Endothelial cell of umbilical vein (primary cell): ENCODE measurements around the gene STK32A. TPM values are rescaled to one million over a fixed set of nuclear protein-coding genes. Genes with fewer than 3 reads are reported as not detected.

Experiments
- BruUV-seq: library from RNA; stranded (reverse); fragments of 400-500 nt; replicated peaks from 2 replicates; lab custom pipeline; 2021; lab: Mats Ljungman, UMichigan
- CTCF ChIA-PET: fragments of 300-600, 350-600 bp; sonication (Branson Sonifier 250); formaldehyde crosslinking; loops from one replicate; lab custom pipeline; 2021; ENCODE audit warnings: antibody characterized with exemption, inconsistent platforms; lab: Charles Lee
- POLR2A ChIA-PET: fragments of 300-600, 350-600 bp; sonication (Branson Sonifier 250); formaldehyde crosslinking; loops from one replicate; lab custom pipeline; 2021; ENCODE audit warnings: antibody characterized with exemption, inconsistent platforms; lab: Charles Lee
- DNase-seq: peaks from one replicate; pipeline ENCODE4 v3.0.0-alpha.2; 2011; ENCODE audit warnings: low read depth, low spot score
- FAIRE-seq: peaks from 2 replicates; lab custom pipeline; 2011; peaks lifted over from hg19 to GRCh38; lab: Jason Lieb, UNC
- H2AFZ ChIP-seq: 2 replicates; pipeline ENCODE4 v1.6.0; 2012; ENCODE audit warnings: low read depth, low read length, control low read depth, inconsistent platforms
- H3K27ac ChIP-seq: 2 replicates; pipeline ENCODE4 v1.5.1; 2011; ENCODE audit warnings: low read depth, mild to moderate bottlenecking, control low read depth, low read length, moderate library complexity; ENCODE audit not compliant: insufficient read depth
- H3K27me3 ChIP-seq, 2 experiments: 2 replicates each; pipeline versions ENCODE4 v1.6.0 to v1.6.1; 2011; ENCODE audit warnings: low read length in 2 of 2, mixed read lengths in 1 of 2; ENCODE audit not compliant: control insufficient read depth in 2 of 2, insufficient read depth in 2 of 2
- H3K36me3 ChIP-seq, 2 experiments: 2 replicates in 1 of 2; 3 replicates in 1 of 2; pipeline ENCODE4 v1.5.1; 2011; ENCODE audit warnings: low read length in 2 of 2, mild to moderate bottlenecking in 1 of 2, moderate library complexity in 1 of 2; ENCODE audit not compliant: control insufficient read depth in 2 of 2, insufficient read depth in 2 of 2; ENCODE audit errors: extremely low read depth in 1 of 2
- H3K4me1 ChIP-seq: 3 replicates; pipeline ENCODE4 v1.5.1; 2011; ENCODE audit warnings: mild to moderate bottlenecking, low read length; ENCODE audit not compliant: control insufficient read depth, insufficient read depth; ENCODE audit errors: extremely low read depth
- H3K4me2 ChIP-seq: 2 replicates; pipeline ENCODE4 v1.6.1; 2011; ENCODE audit warnings: low read length, control low read depth, mixed read lengths; ENCODE audit not compliant: insufficient read depth
- H3K4me3 ChIP-seq, 3 experiments: fragments of 200-600 bp in 1 of 3; sonication (generic), shearing (Covaris generic) in 1 of 3; replicated peaks in 1 of 3; 2 replicates each; pipeline ENCODE4 v1.5.1; 2011 to 2016; ENCODE audit warnings: control low read depth in 3 of 3, low read length in 3 of 3, mild to moderate bottlenecking in 2 of 3, inconsistent platforms in 1 of 3, low read depth in 1 of 3, moderate library complexity in 1 of 3; ENCODE audit not compliant: insufficient read depth in 1 of 3
- H3K79me2 ChIP-seq: 2 replicates; pipeline ENCODE4 v1.6.0; 2012; ENCODE audit warnings: low read length, inconsistent platforms; ENCODE audit not compliant: control insufficient read depth, insufficient read depth
- H3K9ac ChIP-seq: replicated peaks from 2 replicates; pipeline ENCODE3; 2011; ENCODE audit warnings: low read length, control low read depth; ENCODE audit not compliant: insufficient read depth; ENCODE audit errors: extremely low read depth
- H3K9me1 ChIP-seq: replicated peaks from 3 replicates; pipeline ENCODE4 v1.6.0; 2011; ENCODE audit warnings: mild to moderate bottlenecking, low read length; ENCODE audit not compliant: control insufficient read depth, insufficient read depth; ENCODE audit errors: extremely low read depth
- H3K9me3 ChIP-seq: replicated peaks from 2 replicates; pipeline ENCODE4 v1.5.1; 2012; ENCODE audit warnings: low read length, inconsistent platforms; ENCODE audit not compliant: control insufficient read depth, insufficient read depth
- H4K20me1 ChIP-seq: replicated peaks from 2 replicates; pipeline ENCODE3; 2011; ENCODE audit warnings: mild to moderate bottlenecking, low read length; ENCODE audit not compliant: control insufficient read depth, insufficient read depth; ENCODE audit errors: extremely low read depth
- CTCF ChIP-seq, 2 donors: IDR thresholded peaks; 1 replicate in 1 of 2; 2 replicates in 1 of 2; pipeline ENCODE4 v1.5.1; 2011; ENCODE audit warnings: low read length in 2 of 2, mild to moderate bottlenecking in 2 of 2, moderate library complexity in 2 of 2, control low read depth in 1 of 2, inconsistent platforms in 1 of 2, low read depth in 1 of 2; ENCODE audit not compliant: insufficient read depth in 1 of 2; ENCODE audit errors: extremely low read depth in 1 of 2
- EZH2 ChIP-seq: IDR thresholded peaks from 2 replicates; pipeline ENCODE4 v1.6.1; 2012; ENCODE audit warnings: borderline replicate concordance, low read depth, mild to moderate bottlenecking, moderate library complexity, low read length, inconsistent platforms; ENCODE audit not compliant: severe bottlenecking
- FOS ChIP-seq: IDR thresholded peaks from 2 replicates; pipeline ENCODE4 v1.6.1; 2011; ENCODE audit warnings: mild to moderate bottlenecking, low read length, moderate library complexity, borderline replicate concordance; ENCODE audit not compliant: insufficient read depth
- GATA2 ChIP-seq: IDR thresholded peaks from 2 replicates; pipeline ENCODE4 v1.7.0; 2011; ENCODE audit warnings: low read depth, mild to moderate bottlenecking, moderate library complexity, mixed read lengths, low read length; ENCODE audit not compliant: insufficient read length, insufficient read depth
- JUN ChIP-seq: IDR thresholded peaks from 2 replicates; pipeline ENCODE4 v1.6.1; 2011; ENCODE audit warnings: borderline replicate concordance, low read depth; ENCODE audit not compliant: insufficient read length, insufficient read depth
- MAX ChIP-seq: IDR thresholded peaks from 2 replicates; pipeline ENCODE4 v1.6.1; 2011; ENCODE audit not compliant: insufficient read depth, insufficient read length
- MYC ChIP-seq: IDR thresholded peaks from one replicate; pipeline ENCODE4 v1.6.1; 2011; ENCODE audit warnings: mild to moderate bottlenecking, low read depth, low read length
- POLR2A ChIP-seq: IDR thresholded peaks from 2 replicates; pipeline ENCODE4 v1.6.1; 2012; ENCODE audit warnings: low read depth, mild to moderate bottlenecking, control low read depth, low read length
- POLR2AphosphoS5 ChIP-seq: IDR thresholded peaks from 2 replicates; pipeline ENCODE4 v1.6.1; 2012; ENCODE audit warnings: low read depth, mild to moderate bottlenecking, control low read depth, low read length, moderate library complexity; ENCODE audit not compliant: insufficient read depth
- dilution Hi-C: fragments of 300-500 bp; cut with MboI; formaldehyde crosslinking; loops from one replicate; pipeline ENCODE4 v1.15.0; 2019; ENCODE audit warnings: low sequenced_read_pairs; ENCODE audit not compliant: extremely low pct_ligation_motif_present
- intact Hi-C: fragments of 100-400 bp; cut with micrococcal nuclease; formaldehyde crosslinking; loops from one replicate; pipeline ENCODE4 v1.10.0; 2022
- polyA plus RNA-seq, 4 experiments: library from polyadenylated mRNA; depleted of rRNA in 3 of 4; stranded (reverse) in 3 of 4; unstranded in 1 of 4; fragments of >200 nt; gene quantifications; 2 replicates each; pipeline versions ENCODE4 v1.2.1 to v1.2.3, GENCODE V29; 2011 to 2012; ENCODE audit warnings: missing spikeins in 1 of 4
- total RNA-seq: library from RNA; stranded (reverse); gene quantifications from 2 replicates; pipeline ENCODE4 v1.2.3, GENCODE V29; 2021

The STK32A gene
- total and polyA plus RNA-seq, 2 donors (not counting 3 experiments of a cell fraction or from before 2014, with no cell fraction given), result not detected

- FAIRE-seq (no peak), DNase-seq (no peak)
- no peak overlapping the region for H3K4me2 ChIP-seq
- no peaks in the 10 kb centered on the region for H3K79me2 ChIP-seq
- no peaks in the 10 kb centered on the region for H3K27me3 ChIP-seq
- no peaks in the 10 kb centered on the region for H3K9me3 ChIP-seq
- peaks cover 10% of the 10 kb centered on the region for H3K4me1 ChIP-seq
- dilution Hi-C loops (no loop called here), intact Hi-C loops (no loop called here)
- H3K27ac ChIP-seq, result no peak overlapping the region
- ChIA-PET CTCF (interaction anchor here (1.2 to 6.6 kb wide), 4 partner anchors 58 to 207 kb away, joined by 3 to 63 read pairs (median 5); no protein-coding TSS in a partner anchor), POLR2A (no interaction called here)
- H3K9me1 ChIP-seq, result no peaks in the 10 kb centered on the region
- TF ChIP-seq EZH2 (no peak), JUN (no peak), GATA2 (no peak), MYC (no peak), POLR2AphosphoS5 (no peak), FOS (no peak), CTCF (IDR thresholded peaks at IDR 0.05; ENCODE audit: extremely low read depth in 1 of 2, insufficient read depth in 1 of 2, low read depth in 1 of 2, low read length in 2 of 2) (no peak), POLR2A (no peak), MAX (no peak)
- BruUV-seq, result no TSS peak
- H4K20me1 ChIP-seq, result no peaks in the 10 kb centered on the region
- H3K36me3 ChIP-seq, result peaks cover 17 to 30% of the 10 kb centered on the region in 2 experiments
- H3K4me3 ChIP-seq, result no peak overlapping the region
- H3K9ac ChIP-seq, result no peak overlapping the region
- no peak overlapping the region for H2AFZ ChIP-seq
Observed at GRCh38 chr5:147396070-147396823, 161.4 kb downstream of the STK32A start.
